Heart right ventricle (tissue), 16 donors: ENCODE results near the gene UCN2. TPM values are rescaled to one million over a fixed set of nuclear protein-coding genes. Genes with fewer than 3 reads are reported as not detected.

Experiments used
- ATAC-seq, 8 donors: fragments of 200-7000 bp; cut with Tn5 transposase; one replicate each; pipeline ENCODE4 v1.9.1; 2020; ENCODE audit warnings: mild to moderate bottlenecking in 8 of 8, moderate library complexity in 8 of 8, moderate number of reproducible peaks in 1 of 8
- DNase-seq, 2 donors: peaks; one replicate each; pipeline ENCODE4 v3.0.0-alpha.2; 2020
- H3K27ac ChIP-seq, 10 donors: fragments of 200-600 bp; sonication (generic) in 2 of 10; one replicate each; pipeline versions ENCODE4 v1.5.0 to v1.8.0; 2020 to 2022; ENCODE audit warnings: mild to moderate bottlenecking in 3 of 10
- H3K27me3 ChIP-seq, 7 donors: fragments of 200-600 bp; one replicate each; pipeline ENCODE4 v1.8.0; 2021 to 2022; ENCODE audit warnings: mild to moderate bottlenecking in 2 of 7
- H3K36me3 ChIP-seq, 9 donors: fragments of 200-600 bp; sonication (generic) in 1 of 9; one replicate each; pipeline versions ENCODE4 v1.5.0 to v1.8.0; 2020 to 2022; ENCODE audit warnings: mild to moderate bottlenecking in 2 of 9
- H3K4me1 ChIP-seq, 9 donors: fragments of 200-600 bp; sonication (generic) in 1 of 9; one replicate each; pipeline versions ENCODE4 v1.5.0 to v1.8.0; 2020 to 2022; ENCODE audit warnings: mild to moderate bottlenecking in 4 of 9
- H3K4me3 ChIP-seq, 10 donors: fragments of 200-600 bp; sonication (generic) in 2 of 10; one replicate each; pipeline versions ENCODE4 v1.5.0 to v1.8.0; 2020 to 2022; ENCODE audit warnings: mild to moderate bottlenecking in 7 of 10, moderate library complexity in 2 of 10
- H3K9me3 ChIP-seq, 11 donors: fragments of 200-600 bp in 10 of 11; sonication (generic) in 2 of 11; one replicate each; pipeline versions ENCODE4 v1.5.0 to v1.8.0; 2013 to 2022; ENCODE audit warnings: mild to moderate bottlenecking in 2 of 11, control low read depth in 1 of 11, moderate library complexity in 1 of 11
- CTCF ChIP-seq, 9 donors: fragments of 200-600 bp; sonication (generic) in 2 of 9; IDR thresholded peaks; one replicate each; pipeline versions ENCODE4 v1.5.0 to v1.8.0; 2021 to 2022; ENCODE audit warnings: antibody characterized with exemption in 9 of 9, mild to moderate bottlenecking in 5 of 9, moderate library complexity in 1 of 9
- WGBS, 2 donors: extraction: QIAGEN DNeasy Blood & Tissue Kit; methylation state at CpG; one replicate each; pipeline ENCODE4 v1.1.7; 2013; ENCODE audit warnings: inconsistent platforms in 1 of 2; 5-methylcytosine and 5-hydroxymethylcytosine counted together
- intact Hi-C, 10 donors: fragments of 100-400 bp; cut with DNase I; formaldehyde crosslinking; loops; one replicate each; pipeline versions ENCODE4 v1.11.1 to v1.14.2; 2022
- polyA plus RNA-seq, 2 donors: library from polyadenylated mRNA; stranded (reverse); fragments of 200-250 nt; gene quantifications; one replicate each; pipeline ENCODE4 v1.2.3, GENCODE V29; 2013
- total RNA-seq, 10 donors: library from RNA; stranded (reverse); fragmentation: NEBNext Ultra II Directional in 3 of 10; extraction: Animal tissue kit (Norgen Biotek cat#: 25700) in 3 of 10; gene quantifications; one replicate each; pipeline versions ENCODE4 v1.2.1 to v1.2.4, GENCODE V29; 2021 to 2023
- donor health status: Arrhythmogenic right ventricular cardiomyopathy.
- donor health status: ischemic (EF 13 %, LVEDD 7.1; RV severe dilation, severe dysfunction).
- donor health status: healthy with polysubstance abuse.
- donor health status: DM: no; HTN: yes; CAD: no.
- donor health status: DM: no; HTN: no; CAD: no.
- donor health status: ischemic (EF 25% LVEDD 6.9; RV normal size, moderate dysfunction).
- donor health status: ischemic (EF 25% LVEDD 5.7; RV mildly dilated, moderate dysfunction).
- donor health status: healthy.
- donor health status: DM: yes; HTN: yes; CAD: no.
- donor health status: Ischemic cardiomyopathy.
- donor health status: ischemic (EF 35%, LVEDD 5.7; RV mildly dilated, moderate dysfunction).
- donor health status: nonischemic (EF 11% LVEDD 7.7; RV severe dilation, severe dysfunction).
- donor health status: DM: yes; HTN: yes; CAD: no.
- donor health status: PGD.
- donor health status: ischemic (EF 29% LVEDD 5.4; RV normal size, mild dysfunction).
- donor health status: nonischemic (EF 23%, LVEDD 6.1; RV moderate dilation, normal function).

The UCN2 gene
- total and polyA plus RNA-seq, 12 donors = 0.06 to 0.77 (median 0.21) TPM; not detected in 6

GRCh38 chr3:48567500-48567899 is 3.9 kb upstream of the UCN2 start:
- intact Hi-C loops = no loop called here

GRCh38 chr3:48567090-48567489 is 3.5 kb upstream of the UCN2 start:
- TF ChIP-seq CTCF (IDR thresholded peaks at IDR 0.05) = no peak
- no peak for DNase-seq
- H3K27me3 ChIP-seq = no peaks in the 10 kb centered on the region
- peaks cover 0 to 36% (median 0%) of the 10 kb centered on the region in 9 donors for H3K4me1 ChIP-seq
- 86% methylated on average over 5 of the region's 5 CpGs for WGBS, 2 donors
- H3K27ac ChIP-seq = no peak overlapping the region
- intact Hi-C loops = no loop called here
- no peak overlapping the region for H3K4me3 ChIP-seq
- ATAC-seq = no peak
- H3K9me3 ChIP-seq = no peaks in the 10 kb centered on the region
- H3K36me3 ChIP-seq = peaks cover 0 to 8% (median 0%) of the 10 kb centered on the region in 9 donors

More at GRCh38 chr3:48567500-48567899, 3.9 kb upstream of the UCN2 start:
- no peak for ATAC-seq
- H3K27ac ChIP-seq = no peak overlapping the region
- WGBS, 2 donors = 91 to 97% methylated on average over 11 of the region's 11 CpGs
- H3K4me3 ChIP-seq = no peak overlapping the region
- TF ChIP-seq CTCF (IDR thresholded peaks at IDR 0.05) = no peak
- no peaks in the 10 kb centered on the region for H3K27me3 ChIP-seq
- H3K36me3 ChIP-seq = peaks cover 0 to 10% (median 0%) of the 10 kb centered on the region in 9 donors
- peaks cover 0 to 36% (median 0%) of the 10 kb centered on the region in 9 donors for H3K4me1 ChIP-seq
- no peaks in the 10 kb centered on the region for H3K9me3 ChIP-seq
- DNase-seq = no peak

- Histone ChIP-seq H3K27ac (no peak overlapping the region), H3K36me3 (peaks cover 0 to 2% (median 0%) of the 10 kb centered on the region in 9 donors), H3K4me3 (no peak overlapping the region), H3K27me3 (no peaks in the 10 kb centered on the region), H3K4me1 (peaks cover 0 to 40% (median 0%) of the 10 kb centered on the region in 9 donors), H3K9me3 (no peaks in the 10 kb centered on the region)
- DNase-seq = no peak
- no peak for TF ChIP-seq CTCF (IDR thresholded peaks at IDR 0.05)
- WGBS, 2 donors = 89 to 94% methylated on average over 9 of the region's 9 CpGs
- ATAC-seq = no peak
- intact Hi-C loops = no loop called here
Measured at GRCh38 chr3:48566401-48566760, 2.8 kb upstream of the UCN2 start.

- DNase-seq (no peak), ATAC-seq (peak in 1 of 8 donors; percentile 8)
- intact Hi-C loops = no loop called here
- Histone ChIP-seq H3K9me3 (no peaks in the 10 kb centered on the region), H3K36me3 (peaks cover 0 to 2% (median 0%) of the 10 kb centered on the region in 9 donors), H3K27ac (no peak overlapping the region), H3K27me3 (no peaks in the 10 kb centered on the region), H3K4me1 (peaks cover 0 to 46% (median 6%) of the 10 kb centered on the region in 9 donors), H3K4me3 (no peak overlapping the region)
- no peak for TF ChIP-seq CTCF (IDR thresholded peaks at IDR 0.05)
- 66 to 72% methylated on average over 7 of the region's 7 CpGs for WGBS, 2 donors
Measured at GRCh38 chr3:48565591-48566400, 2.2 kb upstream of the UCN2 start.
